ENCODE results near the gene GASK1B. TPM values are rescaled to one million over a fixed set of nuclear protein-coding genes. Genes with fewer than 3 reads are reported as not detected.
A peak's percentile ranks its signal among the peaks of the same experiment; 100 is the strongest.

GASK1B gene
- total and polyA plus RNA-seq, 2 of the 13 experiments (the other 11 are each of a cell fraction or from before 2014, with no cell fraction given): 29.1 to 40.4 TPM

- H3K36me3 ChIP-seq (replicated peaks in 1 of 2; ENCODE audit: control insufficient read depth in 1 of 2, insufficient read depth in 2 of 2, low read length in 2 of 2): peaks cover 0 to 1% of the 10 kb centered on the region in 2 experiments; a peak in 1 of 5 replicates
- TSS peak; percentile 76 for BruUV-seq (replicated peaks)
- H3K27ac ChIP-seq (ENCODE audit: extremely low read length, insufficient read depth, low read length): peak within 1 kb of the TSS; percentile 67
- FAIRE-seq (peak; percentile 74), ATAC-seq (peak; percentile 100), DNase-seq (ENCODE audit: low spot score) (peak; percentile 79)
- intact Hi-C loops (cut with micrococcal nuclease; ENCODE audit: unreplicated experiment) (loop anchor here (1.0 to 5.0 kb wide), 2 partner anchors 17 to 42 kb away; no protein-coding TSS in a partner anchor), in situ Hi-C loops (cut with HindIII; ENCODE audit: extremely low pct_ligation_motif_present, low pct_unique_long_range_greater_than_20kb) (no loop called here)
- ChIA-PET CTCF (ENCODE audit: low intra/inter-chr PET ratio, low total read pairs) (no interaction called here), POLR2A (interaction anchor here (0.9 to 1.6 kb wide), 2 partner anchors 190 to 217 kb away, joined by 3 to 7 read pairs; no protein-coding TSS in a partner anchor)
- H3K27me3 ChIP-seq (ENCODE audit: control insufficient read depth in 1 of 2, insufficient read depth in 2 of 2, low read length in 2 of 2): no peaks in the 10 kb centered on the region
- H4K20me1 ChIP-seq (ENCODE audit: insufficient read depth, low read length): no peaks in the 10 kb centered on the region
- peak within 1 kb of the TSS; percentile 71 for H3K4me2 ChIP-seq (ENCODE audit: low read depth, low read length)
- H2AFZ ChIP-seq (ENCODE audit: low read length): peak within 1 kb of the TSS; percentile 86
- H3K9me3 ChIP-seq (ENCODE audit: low read length): no peaks in the 10 kb centered on the region
- peaks cover 18% of the 10 kb centered on the region for H3K4me1 ChIP-seq (ENCODE audit: insufficient read depth, low read length)
- H3K9ac ChIP-seq (ENCODE audit: insufficient read depth, low read depth, low read length): peak within 1 kb of the TSS; percentile 55
- H3K4me3 ChIP-seq (replicated peaks in 1 of 3; ENCODE audit: insufficient read depth in 1 of 3, low read depth in 2 of 3, low read length in 3 of 3): peak within 1 kb of the TSS; percentile 60 to 71 (median 61)
- H3K79me2 ChIP-seq (ENCODE audit: insufficient read depth, low read length): no peaks in the 10 kb centered on the region
- 18% methylated on average over 26 of the region's 34 CpGs for WGBS (ENCODE audit: low lambda C conversion rate)
- peak; percentile 44; the same call in 1 of the 2 replicates for TF ChIP-seq ZNF879 (CRISPR knock-in tag; IDR thresholded peaks at IDR 0.05)
- no peak for TF ChIP-seq PTBP1 (IDR thresholded peaks at IDR 0.05; ENCODE audit: low read depth, low read length, poor library complexity, severe bottlenecking)
- TF ChIP-seq, protein P1, sequence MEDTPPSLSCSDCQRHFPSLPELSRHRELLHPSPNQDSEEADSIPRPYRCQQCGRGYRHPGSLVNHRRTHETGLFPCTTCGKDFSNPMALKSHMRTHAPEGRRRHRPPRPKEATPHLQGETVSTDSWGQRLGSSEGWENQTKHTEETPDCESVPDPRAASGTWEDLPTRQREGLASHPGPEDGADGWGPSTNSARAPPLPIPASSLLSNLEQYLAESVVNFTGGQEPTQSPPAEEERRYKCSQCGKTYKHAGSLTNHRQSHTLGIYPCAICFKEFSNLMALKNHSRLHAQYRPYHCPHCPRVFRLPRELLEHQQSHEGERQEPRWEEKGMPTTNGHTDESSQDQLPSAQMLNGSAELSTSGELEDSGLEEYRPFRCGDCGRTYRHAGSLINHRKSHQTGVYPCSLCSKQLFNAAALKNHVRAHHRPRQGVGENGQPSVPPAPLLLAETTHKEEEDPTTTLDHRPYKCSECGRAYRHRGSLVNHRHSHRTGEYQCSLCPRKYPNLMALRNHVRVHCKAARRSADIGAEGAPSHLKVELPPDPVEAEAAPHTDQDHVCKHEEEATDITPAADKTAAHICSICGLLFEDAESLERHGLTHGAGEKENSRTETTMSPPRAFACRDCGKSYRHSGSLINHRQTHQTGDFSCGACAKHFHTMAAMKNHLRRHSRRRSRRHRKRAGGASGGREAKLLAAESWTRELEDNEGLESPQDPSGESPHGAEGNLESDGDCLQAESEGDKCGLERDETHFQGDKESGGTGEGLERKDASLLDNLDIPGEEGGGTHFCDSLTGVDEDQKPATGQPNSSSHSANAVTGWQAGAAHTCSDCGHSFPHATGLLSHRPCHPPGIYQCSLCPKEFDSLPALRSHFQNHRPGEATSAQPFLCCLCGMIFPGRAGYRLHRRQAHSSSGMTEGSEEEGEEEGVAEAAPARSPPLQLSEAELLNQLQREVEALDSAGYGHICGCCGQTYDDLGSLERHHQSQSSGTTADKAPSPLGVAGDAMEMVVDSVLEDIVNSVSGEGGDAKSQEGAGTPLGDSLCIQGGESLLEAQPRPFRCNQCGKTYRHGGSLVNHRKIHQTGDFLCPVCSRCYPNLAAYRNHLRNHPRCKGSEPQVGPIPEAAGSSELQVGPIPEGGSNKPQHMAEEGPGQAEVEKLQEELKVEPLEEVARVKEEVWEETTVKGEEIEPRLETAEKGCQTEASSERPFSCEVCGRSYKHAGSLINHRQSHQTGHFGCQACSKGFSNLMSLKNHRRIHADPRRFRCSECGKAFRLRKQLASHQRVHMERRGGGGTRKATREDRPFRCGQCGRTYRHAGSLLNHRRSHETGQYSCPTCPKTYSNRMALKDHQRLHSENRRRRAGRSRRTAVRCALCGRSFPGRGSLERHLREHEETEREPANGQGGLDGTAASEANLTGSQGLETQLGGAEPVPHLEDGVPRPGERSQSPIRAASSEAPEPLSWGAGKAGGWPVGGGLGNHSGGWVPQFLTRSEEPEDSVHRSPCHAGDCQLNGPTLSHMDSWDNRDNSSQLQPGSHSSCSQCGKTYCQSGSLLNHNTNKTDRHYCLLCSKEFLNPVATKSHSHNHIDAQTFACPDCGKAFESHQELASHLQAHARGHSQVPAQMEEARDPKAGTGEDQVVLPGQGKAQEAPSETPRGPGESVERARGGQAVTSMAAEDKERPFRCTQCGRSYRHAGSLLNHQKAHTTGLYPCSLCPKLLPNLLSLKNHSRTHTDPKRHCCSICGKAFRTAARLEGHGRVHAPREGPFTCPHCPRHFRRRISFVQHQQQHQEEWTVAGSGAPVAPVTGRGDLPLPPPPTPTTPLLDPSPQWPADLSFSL (CRISPR knock-in tag; IDR thresholded peaks at IDR 0.05): no peak
- no peak for TF ChIP-seq KLF9 (CRISPR knock-in tag; IDR thresholded peaks at IDR 0.05; ENCODE audit: low read depth)
- TF ChIP-seq, protein P2, sequence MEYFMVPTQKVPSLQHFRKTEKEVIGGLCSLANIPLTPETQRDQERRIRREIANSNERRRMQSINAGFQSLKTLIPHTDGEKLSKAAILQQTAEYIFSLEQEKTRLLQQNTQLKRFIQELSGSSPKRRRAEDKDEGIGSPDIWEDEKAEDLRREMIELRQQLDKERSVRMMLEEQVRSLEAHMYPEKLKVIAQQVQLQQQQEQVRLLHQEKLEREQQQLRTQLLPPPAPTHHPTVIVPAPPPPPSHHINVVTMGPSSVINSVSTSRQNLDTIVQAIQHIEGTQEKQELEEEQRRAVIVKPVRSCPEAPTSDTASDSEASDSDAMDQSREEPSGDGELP (IDR thresholded peaks at IDR 0.05; ENCODE audit: borderline replicate concordance, low read depth): no peak; the same call in 1 of the 2 replicates
- no peak for TF ChIP-seq ZNF121 (CRISPR knock-in tag; IDR thresholded peaks at IDR 0.05)
- no peak for TF ChIP-seq PCBP2 (optimal IDR thresholded peaks at IDR 0.05; ENCODE audit: low read depth, low read length, poor library complexity, severe bottlenecking)
- TF ChIP-seq ETV5 (CRISPR knock-in tag; IDR thresholded peaks at IDR 0.05; ENCODE audit: borderline replicate concordance): no peak
- peak; percentile 39; the same call in 1 of the 2 replicates for TF ChIP-seq CBX5 (CRISPR knock-in tag; IDR thresholded peaks at IDR 0.05; ENCODE audit: borderline replicate concordance)
- TF ChIP-seq SOX6 (IDR thresholded peaks at IDR 0.05): no peak
- peak; percentile 49 for TF ChIP-seq SOX6 (CRISPR knock-in tag; IDR thresholded peaks at IDR 0.05)
- no peak for TF ChIP-seq ZNF7 (CRISPR knock-in tag; IDR thresholded peaks at IDR 0.05)
- TF ChIP-seq, protein P3, sequence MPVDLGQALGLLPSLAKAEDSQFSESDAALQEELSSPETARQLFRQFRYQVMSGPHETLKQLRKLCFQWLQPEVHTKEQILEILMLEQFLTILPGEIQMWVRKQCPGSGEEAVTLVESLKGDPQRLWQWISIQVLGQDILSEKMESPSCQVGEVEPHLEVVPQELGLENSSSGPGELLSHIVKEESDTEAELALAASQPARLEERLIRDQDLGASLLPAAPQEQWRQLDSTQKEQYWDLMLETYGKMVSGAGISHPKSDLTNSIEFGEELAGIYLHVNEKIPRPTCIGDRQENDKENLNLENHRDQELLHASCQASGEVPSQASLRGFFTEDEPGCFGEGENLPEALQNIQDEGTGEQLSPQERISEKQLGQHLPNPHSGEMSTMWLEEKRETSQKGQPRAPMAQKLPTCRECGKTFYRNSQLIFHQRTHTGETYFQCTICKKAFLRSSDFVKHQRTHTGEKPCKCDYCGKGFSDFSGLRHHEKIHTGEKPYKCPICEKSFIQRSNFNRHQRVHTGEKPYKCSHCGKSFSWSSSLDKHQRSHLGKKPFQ (CRISPR knock-in tag; IDR thresholded peaks at IDR 0.05; ENCODE audit: insufficient replicate concordance): no peak
- TF ChIP-seq RFX1 (IDR thresholded peaks at IDR 0.05): no peak
Observed at GRCh38 chr4:158209825-158210807, 37.3 kb upstream of the GASK1B start, which contains the start of gene TMEM144. Gene TMEM144, plus strand, starts transcription at chr4:158210486. Its CDS starts 2,182 bp downstream, at chr4:158212668.
